Spinal cord (tissue), 10 donors: Measurements from ENCODE around the gene EVI5. TPM values are rescaled to one million over a fixed set of nuclear protein-coding genes. Genes with fewer than 3 reads are reported as not detected.
"Not testable (repeated sequence)": the region's sequence is repeated elsewhere in the genome, so short reads cannot be mapped to it uniquely, and the experiment has no call there.

Source experiments
- DNase-seq, 6 donors: peaks; one replicate each; pipeline versions ENCODE4 v3.0.0 to v3.0.0-alpha.2; 2013 to 2015; ENCODE audit warnings: low spot score in 6 of 6, low read depth in 4 of 6
- H3K27ac ChIP-seq: one replicate; pipeline ENCODE4 v1.5.1; 2013; ENCODE audit warnings: low read depth, low read length, control low read depth
- H3K27me3 ChIP-seq: one replicate; pipeline ENCODE4 v1.6.1; 2013; ENCODE audit warnings: low read length; ENCODE audit not compliant: control insufficient read depth, insufficient read depth
- H3K36me3 ChIP-seq: one replicate; pipeline ENCODE4 v1.6.1; 2013; ENCODE audit warnings: low read length; ENCODE audit not compliant: control insufficient read depth, insufficient read depth
- H3K4me1 ChIP-seq: one replicate; pipeline ENCODE4 v1.6.1; 2013; ENCODE audit warnings: low read length; ENCODE audit not compliant: control insufficient read depth, insufficient read depth
- H3K4me3 ChIP-seq: one replicate; pipeline ENCODE4 v1.5.1; 2013; ENCODE audit warnings: low read depth, low read length, control low read depth
- H3K9me3 ChIP-seq: one replicate; pipeline ENCODE4 v1.6.1; 2013; ENCODE audit warnings: low read length; ENCODE audit not compliant: control insufficient read depth, insufficient read depth
- WGBS: methylation state at CpG from one replicate; pipeline ENCODE4 v1.1.5; 2013; ENCODE audit warnings: missing lambda C conversion rate; ENCODE audit not compliant: insufficient coverage; 5-methylcytosine and 5-hydroxymethylcytosine counted together
- polyA plus RNA-seq, 2 donors: library from polyadenylated mRNA; unstranded; fragments of 120-200 nt; gene quantifications; one replicate each; pipeline ENCODE4 v1.2.1, GENCODE V29; 2013; ENCODE audit not compliant: insufficient read length in 2 of 2
- total RNA-seq, 2 donors: library from RNA; depleted of rRNA in 1 of 2; stranded (reverse); fragments of 120-200 nt in 1 of 2; fragments of >200 nt in 1 of 2; gene quantifications; one replicate each; pipeline versions ENCODE4 v1.2.3 to v1.2.4, GENCODE V29; 2013 to 2014
- donor health status: healthy.

Gene EVI5
- total and polyA plus RNA-seq, 4 donors: 18.9 to 80.5 (median 41.8) TPM

DNA sequence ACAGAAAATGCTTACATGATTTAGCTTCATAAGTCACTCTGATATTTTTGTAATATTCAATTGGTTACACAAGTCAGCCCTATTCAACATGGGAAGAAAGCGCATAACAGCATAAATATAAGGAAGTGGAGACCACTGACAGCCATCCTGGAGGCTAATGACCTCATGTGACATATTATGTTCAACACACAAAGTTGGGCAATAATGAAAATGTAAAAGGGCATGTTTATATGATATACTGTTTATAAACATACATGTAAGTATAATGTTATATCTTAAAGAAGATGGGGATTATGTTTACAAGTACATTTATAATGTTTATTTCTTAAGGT is 30.2 kb downstream of the EVI5 start:
- Histone ChIP-seq H3K27ac (no peak overlapping the region), H3K4me3 (no peak overlapping the region), H3K27me3 (no peaks in the 10 kb centered on the region), H3K4me1 (peaks cover 4% of the 10 kb centered on the region), H3K36me3 (no peaks in the 10 kb centered on the region), H3K9me3 (peaks cover 3% of the 10 kb centered on the region)
- no peak for DNase-seq
- WGBS: no CpG with 5 or more reads among the region's 1 CpG

GRCh38 chr1:92754000-92754718 is 30.7 kb downstream of the EVI5 start:
- 100% methylated on average over 1 of the region's 1 CpG for WGBS
- no peak for DNase-seq
- H3K27me3 ChIP-seq: no peaks in the 10 kb centered on the region

DNA sequence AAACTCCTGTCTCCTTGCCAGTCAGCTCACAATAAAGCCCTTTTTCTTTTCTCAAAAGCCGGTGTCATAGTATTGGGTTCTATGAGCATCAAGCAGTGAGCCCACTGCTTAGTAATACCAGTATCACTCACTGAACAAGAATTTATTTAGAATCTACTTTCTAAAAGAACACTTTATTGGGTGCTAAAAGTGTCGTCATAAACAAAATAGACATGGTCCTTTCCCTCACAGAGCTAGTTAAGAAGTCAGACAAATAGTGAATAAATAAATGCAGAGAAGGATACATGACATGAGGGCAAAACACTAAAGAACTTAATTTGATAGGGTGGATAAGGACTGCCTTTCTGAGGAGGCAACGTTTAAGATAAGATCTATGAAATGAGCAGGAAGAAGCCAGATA is 32.2 kb downstream of the EVI5 start:
- H3K27ac ChIP-seq: no peak overlapping the region
- WGBS: 18% methylated on average over 1 of the region's 3 CpGs
- no peaks in the 10 kb centered on the region for H3K36me3 ChIP-seq
- no peak overlapping the region for H3K4me3 ChIP-seq
- H3K9me3 ChIP-seq: peaks cover 3% of the 10 kb centered on the region
- peaks cover 4% of the 10 kb centered on the region for H3K4me1 ChIP-seq
- no peak for DNase-seq
- no peaks in the 10 kb centered on the region for H3K27me3 ChIP-seq

More at GRCh38 chr1:92754000-92754718, 30.7 kb downstream of the EVI5 start:
- no peaks in the 10 kb centered on the region for H3K36me3 ChIP-seq
- no peak overlapping the region for H3K27ac ChIP-seq
- H3K4me1 ChIP-seq: peaks cover 4% of the 10 kb centered on the region
- H3K9me3 ChIP-seq: peaks cover 3% of the 10 kb centered on the region
- no peak overlapping the region for H3K4me3 ChIP-seq

DNA sequence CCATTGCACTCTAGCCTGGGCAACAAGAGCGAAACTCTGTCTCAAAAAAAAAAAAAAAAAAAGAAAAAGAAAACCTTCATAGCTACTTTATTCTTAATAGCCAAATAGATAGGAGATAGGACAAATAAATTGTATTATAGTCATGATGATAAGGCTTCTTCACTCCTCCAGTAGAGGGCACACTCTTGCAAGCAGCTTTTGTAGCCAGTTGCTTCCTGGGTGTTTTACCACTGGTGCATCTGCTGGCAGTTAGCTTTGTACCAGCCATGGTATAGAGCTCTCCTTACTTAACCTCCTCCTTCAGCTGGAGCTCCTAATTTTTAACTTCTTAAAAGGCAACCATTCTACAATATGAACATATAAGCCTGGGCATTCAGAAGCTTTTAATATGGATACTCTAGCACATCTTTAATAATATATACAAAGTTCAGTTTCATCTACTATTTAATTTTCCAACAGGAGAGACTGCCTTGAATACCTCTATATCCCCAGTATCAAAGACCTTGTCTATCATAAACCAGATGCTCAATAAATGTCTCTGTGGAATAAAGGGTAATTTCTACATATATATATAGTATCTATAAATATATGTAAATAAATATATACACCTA is 35.8 kb downstream of the EVI5 start:
- peaks cover 3% of the 10 kb centered on the region for H3K4me1 ChIP-seq
- WGBS: no CpG with 5 or more reads among the region's 1 CpG
- H3K36me3 ChIP-seq: no peaks in the 10 kb centered on the region
- DNase-seq: no peak
- no peaks in the 10 kb centered on the region for H3K27me3 ChIP-seq
- no peak overlapping the region for H3K4me3 ChIP-seq
- H3K27ac ChIP-seq: no peak overlapping the region
- no peaks in the 10 kb centered on the region for H3K9me3 ChIP-seq

DNA sequence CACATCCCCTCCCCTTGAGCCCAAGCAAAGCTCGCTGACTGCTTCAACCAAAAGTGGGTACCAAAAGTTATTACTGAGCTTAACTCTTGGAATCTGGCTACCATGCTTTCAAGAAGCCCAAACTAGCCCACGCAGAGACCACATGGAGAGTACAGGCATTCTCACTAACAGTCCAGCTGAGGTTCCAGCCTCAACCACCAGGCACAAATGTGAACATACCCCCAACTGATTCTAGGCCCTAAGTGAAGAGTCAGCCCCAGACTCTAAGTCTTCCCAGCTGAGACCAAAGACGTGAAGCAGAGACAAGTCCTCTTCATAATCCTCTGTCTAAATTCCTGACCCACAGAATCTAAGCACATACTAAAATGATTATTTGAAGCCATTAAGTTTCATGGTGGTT is 36.8 kb downstream of the EVI5 start:
- no peaks in the 10 kb centered on the region for H3K27me3 ChIP-seq
- no peak for DNase-seq
- no peak overlapping the region for H3K4me3 ChIP-seq
- peaks cover 3% of the 10 kb centered on the region for H3K4me1 ChIP-seq
- H3K36me3 ChIP-seq: no peaks in the 10 kb centered on the region
- 100% methylated on average over 2 of the region's 3 CpGs for WGBS
- H3K27ac ChIP-seq: no peak overlapping the region
- H3K9me3 ChIP-seq: no peaks in the 10 kb centered on the region

DNA sequence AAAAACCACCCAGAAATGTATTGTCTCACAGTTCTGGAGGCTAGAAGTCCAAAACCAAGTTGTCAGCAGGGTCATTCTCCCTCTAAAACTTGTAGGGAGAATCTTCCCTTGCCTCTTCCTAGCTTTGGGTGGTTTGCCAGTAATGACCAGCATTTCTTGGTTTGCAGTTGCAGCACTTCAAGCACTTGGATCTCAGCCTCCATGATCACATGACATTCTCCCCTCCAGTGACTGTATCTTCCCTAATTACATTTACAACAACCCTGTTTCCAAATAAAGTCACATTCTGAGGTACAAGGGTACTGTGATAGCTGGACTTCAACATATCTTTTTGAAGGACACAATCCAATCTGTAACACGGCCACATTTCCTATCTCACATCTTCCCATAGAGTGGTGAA is 37.2 kb downstream of the EVI5 start:
- Histone ChIP-seq H3K27ac (no peak overlapping the region), H3K36me3 (no peaks in the 10 kb centered on the region), H3K4me3 (no peak overlapping the region), H3K9me3 (no peaks in the 10 kb centered on the region), H3K27me3 (no peaks in the 10 kb centered on the region), H3K4me1 (peaks cover 3% of the 10 kb centered on the region)
- 80% methylated on average over 1 of the region's 1 CpG for WGBS
- no peak for DNase-seq

DNA sequence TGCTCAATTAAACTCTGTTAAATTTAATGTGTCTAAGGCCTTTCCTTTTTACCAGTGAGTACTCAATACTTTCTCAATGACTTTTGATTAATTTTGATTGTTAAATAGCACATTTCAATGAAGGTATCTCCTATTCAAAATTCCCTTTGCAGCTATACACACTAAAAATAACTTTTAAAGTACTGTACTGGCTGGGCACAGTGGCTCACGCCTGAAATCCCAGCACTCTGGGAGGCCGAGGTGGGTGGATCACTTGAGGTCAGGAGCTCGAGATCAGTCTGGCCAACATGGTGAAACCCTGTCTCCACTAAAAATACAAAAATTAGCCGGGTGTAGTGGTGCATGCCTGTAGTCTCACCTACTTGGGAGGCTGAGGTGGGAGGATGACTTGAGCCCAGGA is 38.7 kb downstream of the EVI5 start:
- not testable (repeated sequence) for DNase-seq, H3K4me3 ChIP-seq, H3K27me3 ChIP-seq, H3K27ac ChIP-seq, H3K4me1 ChIP-seq, H3K36me3 ChIP-seq, H3K9me3 ChIP-seq
- WGBS: 80% methylated on average over 2 of the region's 4 CpGs

- DNase-seq: no peak
- Histone ChIP-seq H3K9me3 (no peaks in the 10 kb centered on the region), H3K4me1 (peaks cover 3% of the 10 kb centered on the region), H3K36me3 (no peaks in the 10 kb centered on the region), H3K4me3 (no peak overlapping the region), H3K27me3 (no peaks in the 10 kb centered on the region), H3K27ac (no peak overlapping the region)
- WGBS: 92% methylated on average over 5 of the region's 8 CpGs
Observed at GRCh38 chr1:92743221-92743620, 41.7 kb downstream of the EVI5 start.

DNA sequence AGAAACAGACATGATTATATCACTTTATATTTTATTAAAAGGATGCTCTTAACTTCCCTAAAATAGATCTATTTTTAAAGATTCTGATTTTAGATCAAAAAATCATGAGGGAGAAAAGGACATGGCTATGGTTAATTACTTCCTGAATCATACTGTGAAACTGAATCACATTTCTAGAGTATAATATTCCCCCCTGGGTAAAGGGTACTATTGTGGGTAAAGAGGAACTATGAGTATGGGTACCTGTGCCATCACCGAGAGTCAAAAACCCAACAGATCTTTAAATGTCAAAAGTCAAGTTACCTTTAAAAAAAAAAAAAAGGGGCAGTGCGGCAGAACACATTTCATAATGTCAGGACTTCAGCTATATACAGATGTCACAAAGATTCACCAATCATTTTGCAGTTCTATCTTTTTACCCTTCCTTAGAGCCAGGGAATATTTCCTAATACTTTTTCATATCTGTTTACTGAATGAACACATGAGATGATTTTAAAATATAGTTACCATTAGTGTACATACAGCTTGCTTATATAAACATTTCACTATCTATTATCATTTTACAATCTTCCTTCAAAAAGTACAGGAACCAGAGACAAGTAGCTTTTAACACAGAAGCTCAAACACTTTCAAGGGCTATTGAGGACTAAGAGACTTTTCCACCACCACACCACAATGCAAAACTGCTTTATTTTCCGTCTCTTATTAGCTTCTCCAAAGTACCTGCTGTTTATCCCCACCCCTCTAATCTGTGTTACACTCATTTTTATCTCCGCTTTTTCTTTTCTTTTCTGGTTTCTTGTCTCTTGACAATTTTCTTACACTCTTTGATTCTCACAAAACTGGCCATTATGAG is 45.0 kb downstream of the EVI5 start:
- H3K27ac ChIP-seq: no peak overlapping the region
- 87% methylated on average over 3 of the region's 4 CpGs for WGBS
- no peaks in the 10 kb centered on the region for H3K9me3 ChIP-seq
- H3K4me3 ChIP-seq: no peak overlapping the region
- no peaks in the 10 kb centered on the region for H3K36me3 ChIP-seq
- no peak for DNase-seq
- peaks cover 2% of the 10 kb centered on the region for H3K4me1 ChIP-seq
- H3K27me3 ChIP-seq: no peaks in the 10 kb centered on the region
